OCI-LY1 (cell line): ENCODE results near the gene CHM.

Source experiments
- H2AFZ ChIP-seq: fragments of 200-600 bp; sonication (generic), shearing (Covaris generic); 2 replicates; pipeline ENCODE4 v1.6.0; 2014; ENCODE audit warnings: antibody characterized with exemption, mild to moderate bottlenecking, low read length
- H3F3A ChIP-seq: fragments of 200-600 bp; sonication (generic), shearing (Covaris generic); 2 replicates; pipeline ENCODE4 v1.6.0; 2014; ENCODE audit warnings: mild to moderate bottlenecking, antibody characterized with exemption, low read length, moderate library complexity; ENCODE audit not compliant: insufficient read depth
- H3K27ac ChIP-seq: fragments of 200-600 bp; sonication (generic); 2 replicates; pipeline ENCODE4 v1.5.1; 2014; ENCODE audit warnings: low read length, mixed run types, mild to moderate bottlenecking, low read depth; ENCODE audit not compliant: poor library complexity, severe bottlenecking
- H3K27me3 ChIP-seq: fragments of 200-600 bp; sonication (generic); 2 replicates; pipeline ENCODE4 v1.6.0; 2014; ENCODE audit warnings: antibody characterized with exemption, mild to moderate bottlenecking, low read length, moderate library complexity; ENCODE audit not compliant: insufficient read depth
- H3K36me3 ChIP-seq: fragments of 200-600 bp; sonication (generic); 2 replicates; pipeline ENCODE4 v1.6.1; 2014; ENCODE audit warnings: mild to moderate bottlenecking, antibody characterized with exemption, low read length, moderate library complexity, mixed read lengths; ENCODE audit not compliant: insufficient read depth
- H3K4me1 ChIP-seq: fragments of 200-600 bp; sonication (generic); 2 replicates; pipeline ENCODE4 v1.5.1; 2014; ENCODE audit warnings: mild to moderate bottlenecking, low read length, moderate library complexity; ENCODE audit not compliant: insufficient read depth, severe bottlenecking
- H3K4me2 ChIP-seq: fragments of 200-600 bp; sonication (generic), shearing (Covaris generic); 2 replicates; pipeline ENCODE4 v1.6.1; 2014; ENCODE audit warnings: low read length
- H3K4me3 ChIP-seq: fragments of 200-600 bp; sonication (generic); 2 replicates; pipeline ENCODE4 v1.5.1; 2014; ENCODE audit warnings: low read length, low read depth, mild to moderate bottlenecking, mixed read lengths; ENCODE audit not compliant: poor library complexity, severe bottlenecking
- H3K79me2 ChIP-seq: fragments of 200-600 bp; shearing (Covaris generic); 2 replicates; pipeline ENCODE4 v1.6.1; 2016; ENCODE audit warnings: mixed run types, low read length, mixed read lengths; ENCODE audit not compliant: insufficient read depth
- H3K9ac ChIP-seq: fragments of 200-600 bp; sonication (generic), shearing (Covaris generic); 2 replicates; pipeline ENCODE4 v1.6.1; 2014; ENCODE audit warnings: mild to moderate bottlenecking, low read length, mixed read lengths
- H3K9me2 ChIP-seq: fragments of 200-600 bp; sonication (generic), shearing (Covaris generic); 2 replicates; pipeline ENCODE4 v1.6.1; 2014; ENCODE audit warnings: low read depth, mild to moderate bottlenecking, low read length, mixed read lengths
- H3K9me3 ChIP-seq: fragments of 200-600 bp; shearing (Covaris generic); 2 replicates; pipeline ENCODE4 v1.6.1; 2014; ENCODE audit warnings: low read length, mixed read lengths
- H4K20me1 ChIP-seq: fragments of 200-600 bp; sonication (generic), shearing (Covaris generic); 2 replicates; pipeline ENCODE4 v1.6.0; 2016; ENCODE audit warnings: mild to moderate bottlenecking, low read length; ENCODE audit not compliant: insufficient read depth
- CTCF ChIP-seq: fragments of 200-600 bp; sonication (generic), shearing (Covaris generic); IDR thresholded peaks from 2 replicates; pipeline ENCODE4 v1.5.1; 2017; ENCODE audit warnings: mild to moderate bottlenecking, antibody characterized with exemption, low read length, moderate library complexity, mixed read lengths
- EZH2 ChIP-seq: fragments of 200-600 bp; sonication (generic), shearing (Covaris generic); IDR thresholded peaks from 2 replicates; pipeline ENCODE4 v1.8.0; 2017; ENCODE audit warnings: borderline replicate concordance, mixed run types, mild to moderate bottlenecking, antibody characterized with exemption, low read length, moderate library complexity, mixed read lengths

Gene CHM

GRCh38 chrX:86044216-86044615, 3.1 kb downstream of the CHM start:
- H3K79me2 ChIP-seq: peaks cover 35% of the 10 kb centered on the region

GRCh38 chrX:86039625-86040568, 7.5 kb downstream of the CHM start:
- no peak overlapping the region for H2AFZ ChIP-seq
- H3K9me2 ChIP-seq: no peaks in the 10 kb centered on the region
- no peak overlapping the region for H3K9ac ChIP-seq
- H3F3A ChIP-seq: no peaks in the 10 kb centered on the region
- H3K4me1 ChIP-seq: no peaks in the 10 kb centered on the region
- TF ChIP-seq EZH2 (no peak), CTCF (no peak)
- H4K20me1 ChIP-seq: no peaks in the 10 kb centered on the region
- H3K4me2 ChIP-seq: no peak overlapping the region
- H3K9me3 ChIP-seq: no peaks in the 10 kb centered on the region
- no peak overlapping the region for H3K4me3 ChIP-seq
- H3K36me3 ChIP-seq: peaks cover 3% of the 10 kb centered on the region; the same call in 1 of the 2 replicates
- H3K27ac ChIP-seq: no peak overlapping the region
- H3K27me3 ChIP-seq: no peaks in the 10 kb centered on the region
- peaks cover 13% of the 10 kb centered on the region; the same call in 1 of the 2 replicates for H3K79me2 ChIP-seq

More at GRCh38 chrX:86044216-86044615, 3.1 kb downstream of the CHM start:
- H3K9me2 ChIP-seq: no peaks in the 10 kb centered on the region
- no peak overlapping the region for H3K27ac ChIP-seq
- no peaks in the 10 kb centered on the region for H3K27me3 ChIP-seq
- H3K9me3 ChIP-seq: no peaks in the 10 kb centered on the region
- no peak overlapping the region for H3K4me2 ChIP-seq
- peaks cover 14% of the 10 kb centered on the region for H3K4me1 ChIP-seq
- H2AFZ ChIP-seq: no peak overlapping the region
- no peaks in the 10 kb centered on the region for H4K20me1 ChIP-seq
- H3F3A ChIP-seq: no peaks in the 10 kb centered on the region
- H3K4me3 ChIP-seq: no peak overlapping the region
- TF ChIP-seq CTCF (no peak), EZH2 (no peak)
- H3K9ac ChIP-seq: no peak overlapping the region
- H3K36me3 ChIP-seq: peaks cover 3% of the 10 kb centered on the region; the same call in 1 of the 2 replicates

- no peaks in the 10 kb centered on the region for H4K20me1 ChIP-seq
- H3K27me3 ChIP-seq: no peaks in the 10 kb centered on the region
- TF ChIP-seq CTCF (no peak), EZH2 (no peak)
- no peaks in the 10 kb centered on the region for H3K9me3 ChIP-seq
- H3K4me2 ChIP-seq: no peak overlapping the region
- H3K9me2 ChIP-seq: no peaks in the 10 kb centered on the region
- no peak overlapping the region for H2AFZ ChIP-seq
- H3K4me1 ChIP-seq: no peaks in the 10 kb centered on the region
- no peak overlapping the region for H3K27ac ChIP-seq
- no peak overlapping the region for H3K9ac ChIP-seq
- H3F3A ChIP-seq: no peaks in the 10 kb centered on the region
- H3K79me2 ChIP-seq: peaks cover 6% of the 10 kb centered on the region
- H3K4me3 ChIP-seq: no peak overlapping the region
- no peaks in the 10 kb centered on the region for H3K36me3 ChIP-seq
Measured at GRCh38 chrX:86033385-86033784, 14.0 kb downstream of the CHM start.
